Measurements from ENCODE around the gene TXLNB. TPM values are rescaled to one million over a fixed set of nuclear protein-coding genes. Genes with fewer than 3 reads are reported as not detected.

The TXLNB gene
- total and polyA plus RNA-seq, 9 donors, result 2.3 to 7.9 (median 5.0) TPM

- 84 to 87% (median 87%) methylated on average over 4 of the region's 4 CpGs for WGBS, 3 donors
- no peaks in the 10 kb centered on the region for H3K27me3 ChIP-seq
- no peak for TF ChIP-seq POLR2A (IDR thresholded peaks at IDR 0.05)
- TF ChIP-seq, protein P1, sequence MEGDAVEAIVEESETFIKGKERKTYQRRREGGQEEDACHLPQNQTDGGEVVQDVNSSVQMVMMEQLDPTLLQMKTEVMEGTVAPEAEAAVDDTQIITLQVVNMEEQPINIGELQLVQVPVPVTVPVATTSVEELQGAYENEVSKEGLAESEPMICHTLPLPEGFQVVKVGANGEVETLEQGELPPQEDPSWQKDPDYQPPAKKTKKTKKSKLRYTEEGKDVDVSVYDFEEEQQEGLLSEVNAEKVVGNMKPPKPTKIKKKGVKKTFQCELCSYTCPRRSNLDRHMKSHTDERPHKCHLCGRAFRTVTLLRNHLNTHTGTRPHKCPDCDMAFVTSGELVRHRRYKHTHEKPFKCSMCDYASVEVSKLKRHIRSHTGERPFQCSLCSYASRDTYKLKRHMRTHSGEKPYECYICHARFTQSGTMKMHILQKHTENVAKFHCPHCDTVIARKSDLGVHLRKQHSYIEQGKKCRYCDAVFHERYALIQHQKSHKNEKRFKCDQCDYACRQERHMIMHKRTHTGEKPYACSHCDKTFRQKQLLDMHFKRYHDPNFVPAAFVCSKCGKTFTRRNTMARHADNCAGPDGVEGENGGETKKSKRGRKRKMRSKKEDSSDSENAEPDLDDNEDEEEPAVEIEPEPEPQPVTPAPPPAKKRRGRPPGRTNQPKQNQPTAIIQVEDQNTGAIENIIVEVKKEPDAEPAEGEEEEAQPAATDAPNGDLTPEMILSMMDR (IDR thresholded peaks at IDR 0.05), result no peak
- no peak for TF ChIP-seq EP300 (IDR thresholded peaks at IDR 0.05)
- H3K4me3 ChIP-seq, result no peak overlapping the region
- H3K9me3 ChIP-seq, result no peaks in the 10 kb centered on the region
- no peaks in the 10 kb centered on the region for H3K36me3 ChIP-seq
- H3K4me1 ChIP-seq (ENCODE audit: insufficient read depth), result peaks cover 5% of the 10 kb centered on the region
- intact Hi-C loops (cut with DNase I), result no loop called here
- no peak for DNase-seq
- no peak overlapping the region for H3K27ac ChIP-seq
Observed at GRCh38 chr6:139275279-139276055, 16.3 kb downstream of the TXLNB start.

DNA sequence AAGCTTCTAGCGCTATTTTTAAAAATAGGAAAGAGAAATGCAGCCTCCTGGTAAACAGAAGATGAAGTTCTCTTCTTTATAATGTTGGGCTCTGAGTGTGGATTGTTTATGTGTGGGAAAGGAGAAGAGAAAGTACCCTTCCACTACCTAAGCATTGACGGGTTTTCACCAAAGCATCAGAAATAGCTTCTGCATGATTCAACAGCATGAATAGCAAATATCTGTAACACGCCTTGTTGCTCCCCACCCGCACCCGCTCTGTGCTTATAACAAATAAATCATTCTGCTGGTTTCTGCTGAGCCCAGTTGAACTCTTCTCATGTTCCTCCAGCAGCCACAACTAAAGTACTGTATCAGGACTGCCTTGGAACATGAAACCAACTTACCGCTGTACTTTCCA, 20.7 kb downstream of the TXLNB start:
- TF ChIP-seq, protein P1 (IDR thresholded peaks at IDR 0.05), result no peak
- TF ChIP-seq EP300 (IDR thresholded peaks at IDR 0.05) (no peak), POLR2A (IDR thresholded peaks at IDR 0.05) (no peak)
- Histone ChIP-seq H3K27me3 (no peaks in the 10 kb centered on the region), H3K4me1 (ENCODE audit: insufficient read depth) (no peaks in the 10 kb centered on the region), H3K4me3 (no peak overlapping the region), H3K36me3 (no peaks in the 10 kb centered on the region), H3K9me3 (no peaks in the 10 kb centered on the region), H3K27ac (no peak overlapping the region)
- no peak for DNase-seq
- intact Hi-C loops (cut with DNase I), result no loop called here
- 66 to 90% (median 83%) methylated on average over 6 of the region's 6 CpGs for WGBS, 3 donors

DNA sequence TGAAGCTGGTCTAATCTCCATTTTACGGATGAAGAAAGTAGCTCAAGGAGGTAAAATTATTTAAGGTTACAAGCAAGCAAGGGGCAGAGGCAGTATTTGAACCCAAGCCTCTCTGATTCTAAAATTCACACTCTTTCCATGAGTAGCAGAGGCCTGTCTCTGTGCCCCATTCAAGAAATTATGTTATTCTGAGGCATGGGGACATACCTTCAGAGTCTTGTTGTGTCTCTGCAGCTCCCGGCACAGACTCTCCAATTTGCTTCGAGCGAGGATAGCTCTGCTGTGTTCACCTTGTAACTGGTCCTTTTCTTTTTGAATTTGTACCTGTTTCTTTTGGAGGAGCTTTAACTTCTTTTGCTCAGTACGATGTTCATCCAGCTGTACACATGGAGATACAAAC, 21.5 kb downstream of the TXLNB start:
- Histone ChIP-seq H3K27me3 (no peaks in the 10 kb centered on the region), H3K4me1 (ENCODE audit: insufficient read depth) (no peaks in the 10 kb centered on the region), H3K4me3 (no peak overlapping the region), H3K9me3 (no peaks in the 10 kb centered on the region), H3K36me3 (no peaks in the 10 kb centered on the region), H3K27ac (no peak overlapping the region)
- no peak for DNase-seq
- 89 to 95% (median 94%) methylated on average over 5 of the region's 5 CpGs for WGBS, 3 donors
- intact Hi-C loops (cut with DNase I), result no loop called here
- TF ChIP-seq, protein P1 (IDR thresholded peaks at IDR 0.05), result no peak
- TF ChIP-seq EP300 (IDR thresholded peaks at IDR 0.05) (no peak), POLR2A (IDR thresholded peaks at IDR 0.05) (no peak)

GRCh38 chr6:139265512-139266190, 26.1 kb downstream of the TXLNB start:
- Histone ChIP-seq H3K27me3 (no peaks in the 10 kb centered on the region), H3K27ac (no peak overlapping the region), H3K9me3 (no peaks in the 10 kb centered on the region), H3K36me3 (no peaks in the 10 kb centered on the region), H3K4me3 (no peak overlapping the region), H3K4me1 (ENCODE audit: insufficient read depth) (no peaks in the 10 kb centered on the region)
- TF ChIP-seq, protein P1 (IDR thresholded peaks at IDR 0.05), result no peak
- no peak for TF ChIP-seq POLR2A (IDR thresholded peaks at IDR 0.05)
- no peak for DNase-seq
- WGBS, 3 donors, result 95 to 100% (median 100%) methylated on average over 2 of the region's 2 CpGs
- intact Hi-C loops (cut with DNase I), result no loop called here
